HG02571 (cell line): ENCODE results near the gene OR2AG1.
A peak's percentile ranks its signal among the peaks of the same experiment; 100 is the strongest.
"Not testable (repeated sequence)": the region's sequence is repeated elsewhere in the genome, so short reads cannot be mapped to it uniquely, and the experiment has no call there.

Experiments used
- ATAC-seq: cut with Tn5 transposase; IDR thresholded peaks from one replicate; pipeline ENCODE4 v1.9.1; 2021; ENCODE audit warnings: mild to moderate bottlenecking, moderate library complexity; ENCODE audit not compliant: unreplicated experiment

The OR2AG1 gene

GRCh38 chr11:6790546-6790945 is 7.7 kb downstream of the OR2AG1 start:
- ATAC-seq: no peak

- ATAC-seq: no peak
Measured at GRCh38 chr11:6794639-6795038, 11.8 kb downstream of the OR2AG1 start.

- no peak for ATAC-seq
Measured at GRCh38 chr11:6799402-6799801, 16.6 kb downstream of the OR2AG1 start, which contains the start of gene OR6A2. OR6A2 (minus strand) TSS chr11:6799689; CDS start chr11:6795708, 3,981 bp downstream.

- not testable (repeated sequence) for ATAC-seq
Measured at GRCh38 chr11:6801075-6801474, 18.3 kb downstream of the OR2AG1 start.

- ATAC-seq: peak; percentile 77
Measured at GRCh38 chr11:6812390-6813005, 29.7 kb downstream of the OR2AG1 start.

GRCh38 chr11:6813656-6814055 is 30.8 kb downstream of the OR2AG1 start:
- no peak for ATAC-seq

- ATAC-seq: no peak
Measured at GRCh38 chr11:6817694-6818093, 34.9 kb downstream of the OR2AG1 start.

GRCh38 chr11:6818967-6819366 is 36.1 kb downstream of the OR2AG1 start:
- ATAC-seq: no peak

GRCh38 chr11:6824136-6824823 is 41.5 kb downstream of the OR2AG1 start:
- no peak for ATAC-seq

- ATAC-seq: no peak
Measured at GRCh38 chr11:6825231-6825744, 42.5 kb downstream of the OR2AG1 start.

GRCh38 chr11:6828103-6828502 is 45.3 kb downstream of the OR2AG1 start:
- ATAC-seq: no peak

GRCh38 chr11:6833356-6833755 is 50.5 kb downstream of the OR2AG1 start:
- ATAC-seq: no peak

- ATAC-seq: no peak
Measured at GRCh38 chr11:6834021-6834420, 51.2 kb downstream of the OR2AG1 start.
